CD8-positive, alpha-beta memory T cell (primary cell): ENCODE measurements around the gene ITK. TPM values are rescaled to one million over a fixed set of nuclear protein-coding genes. Genes with fewer than 3 reads are reported as not detected.
A peak's percentile ranks its signal among the peaks of the same experiment; 100 is the strongest.
"Not testable (repeated sequence)": the region's sequence is repeated elsewhere in the genome, so short reads cannot be mapped to it uniquely, and the experiment has no call there.

ENCODE experiments used
- CTCF ChIA-PET: fragments of 350-600 bp; sonication (Branson Sonifier 250); formaldehyde crosslinking; loops from one replicate; lab custom pipeline; 2021; ENCODE audit warnings: antibody characterized with exemption; lab: Charles Lee
- POLR2A ChIA-PET: fragments of 350-600 bp; sonication (Branson Sonifier 250); formaldehyde crosslinking; loops from one replicate; lab custom pipeline; 2021; ENCODE audit warnings: antibody characterized with exemption; lab: Charles Lee
- DNase-seq, 5 donors: peaks; one replicate each; pipeline versions ENCODE4 v3.0.0 to v3.0.0-alpha.2; 2020 to 2022; ENCODE audit warnings: mixed read lengths in 1 of 5
- H3K27ac ChIP-seq: one replicate; pipeline ENCODE4 v1.7.0; 2013; ENCODE audit warnings: low read depth, mild to moderate bottlenecking, low read length, moderate library complexity
- H3K27me3 ChIP-seq: 2 replicates; pipeline ENCODE4 v1.7.0; 2013; ENCODE audit warnings: low read length, mild to moderate bottlenecking; ENCODE audit not compliant: insufficient read depth, poor library complexity, severe bottlenecking
- H3K36me3 ChIP-seq: 2 replicates; pipeline ENCODE4 v1.7.0; 2013; ENCODE audit warnings: mild to moderate bottlenecking, low read length, moderate library complexity; ENCODE audit not compliant: insufficient read depth
- H3K4me1 ChIP-seq: 2 replicates; pipeline ENCODE4 v1.7.0; 2013; ENCODE audit warnings: mild to moderate bottlenecking, low read length, moderate library complexity; ENCODE audit not compliant: insufficient read depth
- H3K4me3 ChIP-seq: 2 replicates; pipeline ENCODE4 v1.7.0; 2013; ENCODE audit warnings: mild to moderate bottlenecking, low read length
- H3K9me3 ChIP-seq: 2 replicates; pipeline ENCODE4 v1.7.0; 2013; ENCODE audit warnings: mild to moderate bottlenecking, low read length
- H3K27ac Mint-ChIP-seq, 8 donors: one replicate each; pipeline ENCODE4 v1.8.0; 2020 to 2021; ENCODE audit warnings: mixed read lengths in 8 of 8, mild to moderate bottlenecking in 6 of 8, inconsistent platforms in 3 of 8, moderate library complexity in 3 of 8
- H3K27me3 Mint-ChIP-seq, 2 donors: one replicate each; pipeline ENCODE4 v1.8.0; 2020 to 2021; ENCODE audit warnings: mixed read lengths in 2 of 2, mild to moderate bottlenecking in 1 of 2, moderate library complexity in 1 of 2
- H3K36me3 Mint-ChIP-seq, 3 donors: one replicate each; pipeline ENCODE4 v1.8.0; 2020 to 2021; ENCODE audit warnings: mixed read lengths in 3 of 3, inconsistent platforms in 1 of 3, mild to moderate bottlenecking in 1 of 3
- H3K4me1 Mint-ChIP-seq, 3 donors: one replicate each; pipeline ENCODE4 v1.8.0; 2020 to 2021; ENCODE audit warnings: mixed read lengths in 3 of 3, inconsistent platforms in 1 of 3, mild to moderate bottlenecking in 1 of 3
- H3K4me3 Mint-ChIP-seq, 7 donors: one replicate each; pipeline ENCODE4 v1.8.0; 2020 to 2021; ENCODE audit warnings: mixed read lengths in 7 of 7, mild to moderate bottlenecking in 6 of 7, moderate library complexity in 4 of 7, inconsistent platforms in 2 of 7
- H3K9me3 Mint-ChIP-seq, 5 donors: one replicate each; pipeline ENCODE4 v1.8.0; 2020 to 2022; ENCODE audit warnings: mixed read lengths in 5 of 5, mild to moderate bottlenecking in 3 of 5, moderate library complexity in 2 of 5, inconsistent platforms in 1 of 5
- polyA plus RNA-seq: library from polyadenylated mRNA; unstranded; fragments of 300-500 nt; fragmentation: Illumina TruSeq; gene quantifications from one replicate; pipeline ENCODE4 v1.2.3, GENCODE V29; 2021
- total RNA-seq, 2 experiments: library from RNA; stranded (reverse); gene quantifications; one replicate each; pipeline ENCODE4 v1.2.3, GENCODE V29; 2021

ITK gene
- total and polyA plus RNA-seq, 3 experiments from 2014 or later: 129 to 162 (median 150) TPM

- DNase-seq: no peak
- H3K36me3 ChIP-seq: peaks cover 84% of the 10 kb centered on the region
- peak overlapping the region in 4 of 7 donors; percentile 3 to 35 (median 9) for H3K4me3 Mint-ChIP-seq
- H3K36me3 Mint-ChIP-seq: peaks cover 21 to 90% (median 29%) of the 10 kb centered on the region in 3 donors
- H3K27ac ChIP-seq: no peak overlapping the region
- POLR2A ChIA-PET: interaction anchor here (1.4 kb wide), 1 partner anchor 17 kb away, joined by 3 read pairs; no protein-coding TSS in a partner anchor
- no peaks in the 10 kb centered on the region for H3K9me3 ChIP-seq
- no peak overlapping the region for H3K4me3 ChIP-seq
- no peaks in the 10 kb centered on the region for H3K9me3 Mint-ChIP-seq
- CTCF ChIA-PET: no interaction called here
- peak overlapping the region; percentile 62 to 88 (median 88) for H3K27ac Mint-ChIP-seq
- no peaks in the 10 kb centered on the region for H3K27me3 ChIP-seq
- peaks cover 36 to 73% (median 55%) of the 10 kb centered on the region in 3 donors for H3K4me1 Mint-ChIP-seq
- peaks cover 52% of the 10 kb centered on the region for H3K4me1 ChIP-seq
- no peaks in the 10 kb centered on the region for H3K27me3 Mint-ChIP-seq
Measured at GRCh38 chr5:157232706-157233105, 52.1 kb downstream of the ITK start.

GRCh38 chr5:157233515-157233914, 52.9 kb downstream of the ITK start:
- Mint-ChIP-seq H3K27ac (peak overlapping the region; percentile 62 to 88 (median 88)), H3K27me3 (no peaks in the 10 kb centered on the region), H3K4me3 (peak overlapping the region in 3 of 7 donors; percentile 8 to 46 (median 10)), H3K36me3 (peaks cover 27 to 93% (median 35%) of the 10 kb centered on the region in 3 donors), H3K4me1 (peaks cover 36 to 78% (median 57%) of the 10 kb centered on the region in 3 donors), H3K9me3 (no peaks in the 10 kb centered on the region)
- H3K27me3 ChIP-seq: no peaks in the 10 kb centered on the region
- peaks cover 86% of the 10 kb centered on the region for H3K36me3 ChIP-seq
- H3K9me3 ChIP-seq: no peaks in the 10 kb centered on the region
- H3K4me1 ChIP-seq: peaks cover 46% of the 10 kb centered on the region
- H3K4me3 ChIP-seq: no peak overlapping the region
- ChIA-PET CTCF (interaction anchor here (1.6 kb wide), 1 partner anchor 30 kb away, joined by 3 read pairs; no protein-coding TSS in a partner anchor), POLR2A (interaction anchor here (0.8 to 1.4 kb wide), 2 partner anchors 16 to 81 kb away, joined by 3 read pairs; no protein-coding TSS in a partner anchor)
- no peak overlapping the region for H3K27ac ChIP-seq
- peak in 2 of 5 donors; percentile 70 to 76 for DNase-seq

DNA sequence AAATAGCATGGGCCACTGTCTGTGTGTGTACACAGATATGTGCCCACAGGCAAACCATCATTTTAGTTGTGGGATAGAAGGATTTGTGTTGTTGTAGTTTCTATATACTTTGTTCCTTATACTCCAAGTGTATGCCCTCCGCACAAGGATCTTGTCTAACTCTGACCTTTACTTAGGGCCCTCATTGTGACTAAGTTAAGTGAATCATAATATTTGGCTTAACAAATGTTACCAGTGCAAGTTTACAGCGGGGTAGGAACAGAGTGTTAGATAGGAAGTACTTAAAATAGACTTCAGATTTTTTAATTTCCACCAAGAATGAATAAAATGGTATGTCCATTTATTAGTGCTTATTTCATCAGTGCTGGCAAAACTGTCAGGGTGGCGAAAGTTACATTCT, 55.8 kb downstream of the ITK start:
- H3K27ac Mint-ChIP-seq: peak overlapping the region in 4 of 8 donors; percentile 36 to 73 (median 58)
- ChIA-PET POLR2A (interaction anchor here (0.7 kb wide), 1 partner anchor 82 kb away, joined by 3 read pairs; no protein-coding TSS in a partner anchor), CTCF (interaction anchor here (1.1 kb wide), 1 partner anchor 40 kb away, joined by 3 read pairs; no protein-coding TSS in a partner anchor)
- H3K27ac ChIP-seq: no peak overlapping the region
- H3K9me3 ChIP-seq: no peaks in the 10 kb centered on the region
- no peaks in the 10 kb centered on the region for H3K27me3 Mint-ChIP-seq
- peaks cover 32% of the 10 kb centered on the region for H3K4me1 ChIP-seq
- DNase-seq: no peak
- no peaks in the 10 kb centered on the region for H3K27me3 ChIP-seq
- peaks cover 83% of the 10 kb centered on the region for H3K36me3 ChIP-seq
- H3K4me1 Mint-ChIP-seq: peaks cover 32 to 72% (median 54%) of the 10 kb centered on the region in 3 donors
- no peak overlapping the region for H3K4me3 Mint-ChIP-seq
- H3K4me3 ChIP-seq: no peak overlapping the region
- H3K9me3 Mint-ChIP-seq: no peaks in the 10 kb centered on the region
- peaks cover 44 to 95% (median 44%) of the 10 kb centered on the region in 3 donors for H3K36me3 Mint-ChIP-seq

DNA sequence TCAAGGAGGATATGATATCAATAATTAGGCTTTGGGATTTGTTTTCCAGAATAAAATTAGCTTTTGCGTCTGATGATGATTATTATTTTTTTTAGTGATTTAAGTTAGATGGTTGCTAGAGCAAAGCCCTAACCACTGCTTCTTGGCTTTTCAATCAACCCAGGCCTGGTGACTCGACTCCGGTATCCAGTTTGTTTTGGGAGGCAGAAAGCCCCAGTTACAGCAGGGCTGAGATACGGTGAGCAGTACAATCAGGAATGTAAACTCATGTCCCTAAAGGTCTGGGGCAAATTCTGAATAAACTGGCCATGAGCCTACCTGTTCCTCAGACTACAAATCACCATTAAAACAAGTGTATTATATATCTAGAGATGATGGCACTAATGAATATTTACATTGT, 60.8 kb downstream of the ITK start:
- H3K36me3 ChIP-seq: peaks cover 92% of the 10 kb centered on the region
- POLR2A ChIA-PET: interaction anchor here (0.6 to 0.7 kb wide), 2 partner anchors 20 to 94 kb away, joined by 3 read pairs; no protein-coding TSS in a partner anchor

GRCh38 chr5:157244704-157245103, 64.1 kb downstream of the ITK start:
- POLR2A ChIA-PET, DNase-seq, H3K4me3 Mint-ChIP-seq, H3K27ac ChIP-seq, H3K27me3 Mint-ChIP-seq, H3K9me3 Mint-ChIP-seq, H3K27me3 ChIP-seq, H3K9me3 ChIP-seq, H3K4me3 ChIP-seq: not testable (repeated sequence)
- H3K27ac Mint-ChIP-seq: peak overlapping the region; percentile 30 to 84 (median 58)
- Histone ChIP-seq H3K4me1 (peaks cover 59% of the 10 kb centered on the region), H3K36me3 (peaks cover 90% of the 10 kb centered on the region)
- CTCF ChIA-PET: interaction anchor here (1.8 to 2.1 kb wide), 2 partner anchors 23 to 102 kb away, joined by 5 to 6 read pairs; partner anchors contain the start of gene MED7
- peaks cover 51 to 99% (median 52%) of the 10 kb centered on the region in 3 donors for H3K36me3 Mint-ChIP-seq
- H3K4me1 Mint-ChIP-seq: peaks cover 53 to 79% (median 74%) of the 10 kb centered on the region in 3 donors

More for the DNA sequence above, 60.8 kb downstream of the ITK start:
- Histone ChIP-seq H3K4me3 (no peak overlapping the region), H3K27me3 (no peaks in the 10 kb centered on the region), H3K4me1 (peaks cover 26% of the 10 kb centered on the region), H3K27ac (no peak overlapping the region), H3K9me3 (no peaks in the 10 kb centered on the region)
- Mint-ChIP-seq H3K4me1 (peaks cover 23 to 70% (median 51%) of the 10 kb centered on the region in 3 donors), H3K4me3 (no peak overlapping the region), H3K36me3 (peaks cover 41 to 99% (median 51%) of the 10 kb centered on the region in 3 donors), H3K27ac (peak overlapping the region in 3 of 8 donors; percentile 3 to 73 (median 17)), H3K9me3 (no peaks in the 10 kb centered on the region), H3K27me3 (no peaks in the 10 kb centered on the region)
- DNase-seq: no peak
- CTCF ChIA-PET: interaction anchor here (1.2 kb wide), 1 partner anchor 20 kb away, joined by 3 read pairs; no protein-coding TSS in a partner anchor

GRCh38 chr5:157245476-157245875, 64.8 kb downstream of the ITK start:
- Histone ChIP-seq H3K27ac (no peak overlapping the region), H3K9me3 (no peaks in the 10 kb centered on the region), H3K4me3 (no peak overlapping the region), H3K36me3 (peaks cover 90% of the 10 kb centered on the region), H3K27me3 (no peaks in the 10 kb centered on the region), H3K4me1 (peaks cover 66% of the 10 kb centered on the region)
- Mint-ChIP-seq H3K4me3 (no peak overlapping the region), H3K36me3 (peaks cover 44 to 98% (median 49%) of the 10 kb centered on the region in 3 donors), H3K4me1 (peaks cover 57 to 84% (median 77%) of the 10 kb centered on the region in 3 donors), H3K27ac (peak overlapping the region; percentile 41 to 97 (median 88)), H3K27me3 (peaks cover 0 to 1% of the 10 kb centered on the region in 2 donors), H3K9me3 (no peaks in the 10 kb centered on the region)
- DNase-seq: no peak
- POLR2A ChIA-PET: no interaction called here
- CTCF ChIA-PET: interaction anchor here (1.5 to 2.1 kb wide), 3 partner anchors 22 to 103 kb away, joined by 4 to 6 read pairs (median 5); partner anchors contain the start of gene MED7

DNA sequence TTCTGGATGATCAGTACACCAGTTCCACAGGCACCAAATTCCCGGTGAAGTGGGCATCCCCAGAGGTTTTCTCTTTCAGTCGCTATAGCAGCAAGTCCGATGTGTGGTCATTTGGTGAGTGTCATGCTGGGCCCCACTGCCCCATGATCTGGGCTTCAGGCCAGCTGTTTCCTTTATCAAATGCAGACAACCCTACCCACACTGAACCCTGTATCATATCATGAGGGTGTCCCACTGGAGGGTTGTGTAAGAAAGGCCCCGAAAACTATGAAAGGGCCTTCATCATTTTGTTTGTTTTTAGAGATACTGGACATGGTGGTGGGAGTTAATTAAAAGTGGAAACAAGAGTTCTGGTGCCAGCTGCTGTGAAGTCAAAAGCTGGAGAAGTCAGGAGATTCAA, 65.2 kb downstream of the ITK start:
- Histone ChIP-seq H3K4me1 (peaks cover 70% of the 10 kb centered on the region), H3K27me3 (no peaks in the 10 kb centered on the region), H3K4me3 (no peak overlapping the region), H3K36me3 (peaks cover 92% of the 10 kb centered on the region), H3K9me3 (no peaks in the 10 kb centered on the region), H3K27ac (no peak overlapping the region)
- DNase-seq: no peak
- H3K36me3 Mint-ChIP-seq: peaks cover 43 to 98% (median 50%) of the 10 kb centered on the region in 3 donors
- peaks cover 0 to 1% of the 10 kb centered on the region in 2 donors for H3K27me3 Mint-ChIP-seq
- CTCF ChIA-PET: interaction anchor here (1.5 to 2.1 kb wide), 2 partner anchors 97 to 103 kb away, joined by 4 to 6 read pairs; partner anchors contain the start of gene MED7
- no peak overlapping the region for H3K4me3 Mint-ChIP-seq
- H3K4me1 Mint-ChIP-seq: peaks cover 61 to 87% (median 79%) of the 10 kb centered on the region in 3 donors
- peak overlapping the region; percentile 41 to 97 (median 88) for H3K27ac Mint-ChIP-seq
- H3K9me3 Mint-ChIP-seq: no peaks in the 10 kb centered on the region
- POLR2A ChIA-PET: no interaction called here

GRCh38 chr5:157247267-157247666, 66.6 kb downstream of the ITK start:
- ChIA-PET POLR2A (interaction anchor here (0.9 kb wide), 1 partner anchor 104 kb away, joined by 3 read pairs; no protein-coding TSS in a partner anchor), CTCF (interaction anchor here (1.2 kb wide), 1 partner anchor 25 kb away, joined by 6 read pairs; no protein-coding TSS in a partner anchor)
- peak overlapping the region; percentile 80 to 97 (median 88) for H3K27ac Mint-ChIP-seq
- peaks cover 72 to 92% (median 89%) of the 10 kb centered on the region in 3 donors for H3K4me1 Mint-ChIP-seq
- peaks cover 91% of the 10 kb centered on the region for H3K36me3 ChIP-seq
- H3K4me3 ChIP-seq: no peak overlapping the region
- DNase-seq: no peak
- no peaks in the 10 kb centered on the region for H3K9me3 ChIP-seq
- H3K27me3 ChIP-seq: no peaks in the 10 kb centered on the region
- no peaks in the 10 kb centered on the region for H3K9me3 Mint-ChIP-seq
- peaks cover 48 to 96% (median 54%) of the 10 kb centered on the region in 3 donors for H3K36me3 Mint-ChIP-seq
- H3K4me1 ChIP-seq: peaks cover 78% of the 10 kb centered on the region
- H3K27me3 Mint-ChIP-seq: peaks cover 0 to 1% of the 10 kb centered on the region in 2 donors
- peak overlapping the region in 5 of 7 donors; percentile 15 to 62 (median 31) for H3K4me3 Mint-ChIP-seq
- H3K27ac ChIP-seq: no peak overlapping the region
